Measurements from ENCODE around the gene RCBTB2. TPM values are rescaled to one million over a fixed set of nuclear protein-coding genes. Genes with fewer than 3 reads are reported as not detected.

RCBTB2 gene
- total RNA-seq, 3 donors from 2014 or later = 10.8 to 16.1 (median 14.9) TPM

DNA sequence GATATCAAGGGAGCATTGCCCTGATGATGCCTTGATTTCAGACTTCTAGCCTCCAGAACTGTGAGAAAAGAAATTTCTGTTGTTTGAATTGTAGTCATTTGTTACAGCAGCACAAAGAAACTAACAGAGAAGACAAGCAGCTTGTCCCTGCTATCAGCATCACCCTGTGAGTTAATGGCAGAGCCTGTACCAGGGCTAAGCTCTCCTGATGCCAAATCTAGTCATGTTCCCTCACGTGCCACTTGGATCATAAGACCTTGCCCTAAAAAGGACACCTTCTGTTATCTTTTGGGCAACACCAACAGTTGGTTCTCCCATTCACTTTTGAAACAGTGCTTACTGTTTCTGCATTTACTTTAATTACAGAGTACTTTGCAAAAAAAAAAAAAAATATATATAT lies 14.8 kb downstream of the RCBTB2 start:
- Histone ChIP-seq H3K36me3 (no peaks in the 10 kb centered on the region), H3K27ac (no peak overlapping the region), H3K9me3 (no peaks in the 10 kb centered on the region), H3K4me1 (no peaks in the 10 kb centered on the region), H3K4me3 (no peak overlapping the region), H3K27me3 (no peaks in the 10 kb centered on the region)
- intact Hi-C loops (cut with DNase I; ENCODE audit: low total_unique reads) = no loop called here
- DNase-seq (ENCODE audit: low spot score in 2 of 2) = no peak
- TF ChIP-seq POLR2A (IDR thresholded peaks at IDR 0.05) = no peak
- TF ChIP-seq POLR2AphosphoS5 (IDR thresholded peaks at IDR 0.05) = no peak
- TF ChIP-seq, protein P1, sequence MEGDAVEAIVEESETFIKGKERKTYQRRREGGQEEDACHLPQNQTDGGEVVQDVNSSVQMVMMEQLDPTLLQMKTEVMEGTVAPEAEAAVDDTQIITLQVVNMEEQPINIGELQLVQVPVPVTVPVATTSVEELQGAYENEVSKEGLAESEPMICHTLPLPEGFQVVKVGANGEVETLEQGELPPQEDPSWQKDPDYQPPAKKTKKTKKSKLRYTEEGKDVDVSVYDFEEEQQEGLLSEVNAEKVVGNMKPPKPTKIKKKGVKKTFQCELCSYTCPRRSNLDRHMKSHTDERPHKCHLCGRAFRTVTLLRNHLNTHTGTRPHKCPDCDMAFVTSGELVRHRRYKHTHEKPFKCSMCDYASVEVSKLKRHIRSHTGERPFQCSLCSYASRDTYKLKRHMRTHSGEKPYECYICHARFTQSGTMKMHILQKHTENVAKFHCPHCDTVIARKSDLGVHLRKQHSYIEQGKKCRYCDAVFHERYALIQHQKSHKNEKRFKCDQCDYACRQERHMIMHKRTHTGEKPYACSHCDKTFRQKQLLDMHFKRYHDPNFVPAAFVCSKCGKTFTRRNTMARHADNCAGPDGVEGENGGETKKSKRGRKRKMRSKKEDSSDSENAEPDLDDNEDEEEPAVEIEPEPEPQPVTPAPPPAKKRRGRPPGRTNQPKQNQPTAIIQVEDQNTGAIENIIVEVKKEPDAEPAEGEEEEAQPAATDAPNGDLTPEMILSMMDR (IDR thresholded peaks at IDR 0.05) = no peak

DNA sequence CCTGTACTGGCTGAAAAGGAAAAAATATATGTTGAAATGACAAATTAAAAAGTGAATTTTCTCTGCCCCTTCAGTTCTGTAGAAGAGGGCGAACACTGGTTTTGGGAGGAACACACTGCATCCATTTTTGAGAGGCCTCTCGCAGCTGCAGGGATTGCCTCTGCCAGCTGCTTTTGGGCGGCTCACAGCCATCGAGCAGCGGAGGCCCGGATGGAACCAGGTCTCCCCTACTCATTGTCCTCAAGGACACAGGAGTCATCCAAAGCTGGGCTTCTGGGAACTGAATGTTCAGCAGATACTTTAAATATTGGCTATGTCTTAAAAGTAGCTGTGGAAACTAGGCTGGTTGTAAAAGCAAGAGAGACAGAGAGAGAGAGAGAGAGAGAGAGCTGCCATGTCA lies 17.1 kb downstream of the RCBTB2 start:
- Histone ChIP-seq H3K27me3 (no peaks in the 10 kb centered on the region), H3K4me1 (no peaks in the 10 kb centered on the region), H3K36me3 (no peaks in the 10 kb centered on the region), H3K27ac (no peak overlapping the region), H3K9me3 (no peaks in the 10 kb centered on the region), H3K4me3 (no peak overlapping the region)
- no peak for TF ChIP-seq POLR2AphosphoS5 (IDR thresholded peaks at IDR 0.05)
- no peak for TF ChIP-seq POLR2A (IDR thresholded peaks at IDR 0.05)
- TF ChIP-seq, protein P1 (IDR thresholded peaks at IDR 0.05) = no peak
- intact Hi-C loops (cut with DNase I; ENCODE audit: low total_unique reads) = no loop called here
- no peak for DNase-seq (ENCODE audit: low spot score in 2 of 2)

DNA sequence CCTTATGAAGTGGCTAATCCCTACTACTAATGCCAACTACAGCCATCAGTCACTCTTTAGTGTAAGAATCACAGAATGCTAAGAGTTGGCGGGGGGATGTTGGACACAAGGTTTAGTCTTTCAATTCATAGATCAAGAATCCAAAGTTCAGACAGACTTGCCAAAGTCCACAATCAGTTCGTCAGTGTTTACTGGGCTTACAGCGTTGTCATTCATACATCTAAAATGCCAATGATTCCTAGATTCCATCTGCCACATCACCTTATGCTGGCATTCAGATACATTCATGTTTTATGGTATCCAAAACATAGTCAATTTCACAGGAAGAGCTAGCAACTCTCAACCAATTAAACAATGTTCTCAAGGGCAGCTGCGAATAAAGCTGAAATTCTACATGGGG lies 18.1 kb downstream of the RCBTB2 start:
- H3K4me3 ChIP-seq = no peak overlapping the region
- intact Hi-C loops (cut with DNase I; ENCODE audit: low total_unique reads) = no loop called here
- H3K27me3 ChIP-seq = no peaks in the 10 kb centered on the region
- H3K27ac ChIP-seq = no peak overlapping the region
- no peak for DNase-seq (ENCODE audit: low spot score in 2 of 2)
- no peaks in the 10 kb centered on the region for H3K36me3 ChIP-seq
- no peaks in the 10 kb centered on the region for H3K4me1 ChIP-seq
- H3K9me3 ChIP-seq = no peaks in the 10 kb centered on the region
- no peak for TF ChIP-seq POLR2A (IDR thresholded peaks at IDR 0.05)
- TF ChIP-seq, protein P1 (IDR thresholded peaks at IDR 0.05) = no peak
- no peak for TF ChIP-seq POLR2AphosphoS5 (IDR thresholded peaks at IDR 0.05)

DNA sequence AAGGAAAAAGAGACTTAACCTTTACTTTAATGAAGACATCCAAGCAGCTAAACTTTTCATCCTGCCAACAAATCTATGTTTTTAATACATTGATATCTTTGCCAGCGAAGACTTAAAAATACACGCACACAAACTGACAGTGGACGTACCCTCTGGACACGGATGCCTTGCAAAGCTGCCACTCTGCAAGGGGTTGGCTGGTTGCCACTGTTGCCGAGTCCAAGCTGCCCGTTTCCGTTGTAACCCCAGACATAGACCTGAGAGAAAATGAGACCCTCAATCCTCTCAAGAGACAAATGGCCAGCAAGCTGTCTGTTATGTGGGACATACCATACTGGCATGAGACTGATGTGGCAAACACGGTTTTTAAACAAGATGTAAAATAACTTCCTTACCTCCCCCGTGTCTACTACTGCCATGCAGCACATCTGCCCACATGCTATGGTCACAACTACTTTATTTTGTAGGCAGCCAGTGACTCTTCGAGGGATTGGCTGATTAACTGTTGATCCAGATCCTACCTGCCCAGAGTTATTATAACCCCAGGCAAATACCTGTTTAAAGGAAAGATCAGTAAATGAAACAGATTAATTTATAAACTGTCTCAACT lies 21.2 kb downstream of the RCBTB2 start:
- H3K9me3 ChIP-seq = no peaks in the 10 kb centered on the region
- H3K4me1 ChIP-seq = no peaks in the 10 kb centered on the region
- intact Hi-C loops (cut with DNase I; ENCODE audit: low total_unique reads) = no loop called here
- DNase-seq (ENCODE audit: low spot score in 2 of 2) = no peak
- TF ChIP-seq POLR2AphosphoS5 (IDR thresholded peaks at IDR 0.05) (no peak), POLR2A (IDR thresholded peaks at IDR 0.05) (no peak)
- TF ChIP-seq, protein P1 (IDR thresholded peaks at IDR 0.05) = no peak
- peak overlapping the region in 1 of 3 donors; percentile 46 for H3K4me3 ChIP-seq
- H3K27ac ChIP-seq = peak overlapping the region; percentile 17 to 22
- H3K36me3 ChIP-seq = no peaks in the 10 kb centered on the region
- H3K27me3 ChIP-seq = no peaks in the 10 kb centered on the region

DNA sequence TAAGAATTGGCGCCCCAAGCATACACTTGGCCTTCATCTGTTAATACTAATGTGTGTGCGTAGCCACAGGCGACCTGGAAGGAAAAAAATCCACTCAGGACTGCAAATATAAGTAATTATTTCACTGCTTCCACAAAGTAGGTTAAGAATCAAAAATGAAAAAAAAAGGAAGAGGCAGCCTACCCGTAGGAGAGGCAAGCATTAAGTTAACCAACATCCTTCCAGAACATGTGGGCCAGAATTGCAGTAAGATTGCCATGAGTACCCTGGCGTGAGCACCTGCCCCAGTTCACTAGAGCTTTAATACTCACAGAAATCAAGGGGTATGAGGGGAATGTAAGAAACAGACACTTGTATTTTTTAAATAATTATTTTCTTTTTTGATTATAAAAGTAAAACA lies 22.2 kb downstream of the RCBTB2 start:
- Histone ChIP-seq H3K4me1 (peaks cover 0 to 9% of the 10 kb centered on the region in 2 donors), H3K27ac (no peak overlapping the region), H3K4me3 (no peak overlapping the region), H3K27me3 (no peaks in the 10 kb centered on the region), H3K9me3 (no peaks in the 10 kb centered on the region), H3K36me3 (no peaks in the 10 kb centered on the region)
- no peak for DNase-seq (ENCODE audit: low spot score in 2 of 2)
- intact Hi-C loops (cut with DNase I; ENCODE audit: low total_unique reads) = no loop called here
- no peak for TF ChIP-seq POLR2A (IDR thresholded peaks at IDR 0.05)
- TF ChIP-seq POLR2AphosphoS5 (IDR thresholded peaks at IDR 0.05) = no peak
- TF ChIP-seq, protein P1 (IDR thresholded peaks at IDR 0.05) = no peak

Measured in breast epithelium (tissue), 4 donors.